ENCODE data around the gene PCDHB2.
"Not testable (repeated sequence)": the region's sequence is repeated elsewhere in the genome, so short reads cannot be mapped to it uniquely, and the experiment has no call there.

Gene PCDHB2

GRCh38 chr5:141137346-141137745 lies 42.9 kb downstream of the PCDHB2 start:
- DNase-seq = not testable (repeated sequence)
